Nephron progenitor cell (in vitro differentiated cells): ENCODE data around the gene IFNA8.

Experiments
- DNase-seq: peaks from one replicate; pipeline ENCODE4 v3.0.0; 2021
- H3K27ac Mint-ChIP-seq: 2 replicates; pipeline ENCODE4 v1.8.0; 2021; ENCODE audit warnings: mild to moderate bottlenecking, moderate library complexity, mixed read lengths
- H3K27me3 Mint-ChIP-seq: 2 replicates; pipeline ENCODE4 v1.8.0; 2021; ENCODE audit warnings: mild to moderate bottlenecking, low read depth, mixed read lengths; ENCODE audit not compliant: poor library complexity
- H3K36me3 Mint-ChIP-seq: 2 replicates; pipeline ENCODE4 v1.8.0; 2021; ENCODE audit warnings: low read depth, mixed read lengths
- H3K4me1 Mint-ChIP-seq: 2 replicates; pipeline ENCODE4 v1.8.0; 2021; ENCODE audit warnings: mixed read lengths
- H3K4me3 Mint-ChIP-seq: 2 replicates; pipeline ENCODE4 v1.8.0; 2021; ENCODE audit warnings: mild to moderate bottlenecking, moderate library complexity, mixed read lengths
- H3K9me3 Mint-ChIP-seq: 2 replicates; pipeline ENCODE4 v1.8.0; 2021; ENCODE audit warnings: mild to moderate bottlenecking, moderate library complexity, mixed read lengths
- CTCF ChIP-seq: fragments of 200-600 bp; sonication (generic); IDR thresholded peaks from 2 replicates; pipeline ENCODE4 v1.5.0; 2021; ENCODE audit warnings: antibody characterized with exemption

The IFNA8 gene

GRCh38 chr9:21385131-21385670 lies 23.7 kb upstream of the IFNA8 start, which contains the start of gene IFNA2:
IFNA2 (minus strand) TSS chr9:21385398; CDS start chr9:21385329, 69 bp downstream.
- Mint-ChIP-seq H3K27me3 (peaks cover 22% of the 10 kb centered on the region), H3K27ac (no peak within 1 kb of the TSS), H3K4me1 (peaks cover 15% of the 10 kb centered on the region), H3K36me3 (no peaks in the 10 kb centered on the region), H3K9me3 (no peaks in the 10 kb centered on the region), H3K4me3 (no peak within 1 kb of the TSS)
- TF ChIP-seq CTCF, result no peak
- DNase-seq, result no peak

- DNase-seq, result no peak
- H3K9me3 Mint-ChIP-seq, result no peaks in the 10 kb centered on the region
Observed at GRCh38 chr9:21392270-21392669, 16.6 kb upstream of the IFNA8 start.

GRCh38 chr9:21395778-21396717 lies 12.9 kb upstream of the IFNA8 start:
- Mint-ChIP-seq H3K9me3 (peaks cover 4% of the 10 kb centered on the region), H3K27me3 (peaks cover 52% of the 10 kb centered on the region), H3K4me3 (peak overlapping the region; percentile 81), H3K4me1 (peaks cover 9% of the 10 kb centered on the region), H3K27ac (no peak overlapping the region), H3K36me3 (no peaks in the 10 kb centered on the region)
- peak; percentile 84 for TF ChIP-seq CTCF
- peak; percentile 91 for DNase-seq

More at GRCh38 chr9:21392270-21392669, 16.6 kb upstream of the IFNA8 start:
- Mint-ChIP-seq H3K4me3 (no peak overlapping the region), H3K4me1 (peaks cover 9% of the 10 kb centered on the region), H3K27ac (no peak overlapping the region), H3K27me3 (peaks cover 42% of the 10 kb centered on the region), H3K36me3 (no peaks in the 10 kb centered on the region)
- TF ChIP-seq CTCF, result peak; percentile 31

- TF ChIP-seq CTCF, result no peak
- H3K27ac Mint-ChIP-seq, result no peak overlapping the region
- no peak overlapping the region for H3K4me3 Mint-ChIP-seq
- peaks cover 22% of the 10 kb centered on the region for H3K4me1 Mint-ChIP-seq
- DNase-seq, result no peak
- no peaks in the 10 kb centered on the region for H3K36me3 Mint-ChIP-seq
- peaks cover 4% of the 10 kb centered on the region for H3K9me3 Mint-ChIP-seq
- H3K27me3 Mint-ChIP-seq, result peaks cover 71% of the 10 kb centered on the region
Observed at GRCh38 chr9:21398955-21399489, 9.9 kb upstream of the IFNA8 start.

GRCh38 chr9:21399956-21400355 lies 9.0 kb upstream of the IFNA8 start:
- no peak for DNase-seq
- Mint-ChIP-seq H3K9me3 (peaks cover 4% of the 10 kb centered on the region), H3K4me3 (no peak overlapping the region), H3K36me3 (no peaks in the 10 kb centered on the region), H3K4me1 (peaks cover 22% of the 10 kb centered on the region), H3K27ac (no peak overlapping the region), H3K27me3 (peaks cover 69% of the 10 kb centered on the region)
- no peak for TF ChIP-seq CTCF
